Transverse colon (tissue), 4 donors: ENCODE results near the gene RNF38. TPM values are rescaled to one million over a fixed set of nuclear protein-coding genes. Genes with fewer than 3 reads are reported as not detected.
"Not testable (repeated sequence)": the region's sequence is repeated elsewhere in the genome, so short reads cannot be mapped to it uniquely, and the experiment has no call there.

Experiments
- DNase-seq: peaks from one replicate; pipeline ENCODE4 v3.0.0-alpha.2; 2019
- H3K27ac ChIP-seq, 4 donors: fragments of 200-600 bp; sonication (generic); 2 replicates each; pipeline ENCODE4 v1.5.1; 2016 to 2018; ENCODE audit warnings: inconsistent platforms in 4 of 4
- H3K27me3 ChIP-seq: fragments of 200-600 bp; sonication (generic); 2 replicates; pipeline ENCODE4 v1.5.1; 2017; ENCODE audit warnings: inconsistent platforms
- H3K36me3 ChIP-seq, 4 donors: fragments of 200-600 bp; sonication (generic); 2 replicates each; pipeline ENCODE4 v1.5.1; 2017 to 2019; ENCODE audit warnings: inconsistent platforms in 4 of 4
- H3K4me1 ChIP-seq, 4 donors: fragments of 200-600 bp; sonication (generic); 2 replicates each; pipeline ENCODE4 v1.5.1; 2017 to 2020; ENCODE audit warnings: inconsistent platforms in 4 of 4
- H3K4me3 ChIP-seq, 4 donors: fragments of 200-600 bp; sonication (generic); 1 replicate in 1 of 4; 2 replicates in 3 of 4; pipeline versions ENCODE4 v1.5.1 to v1.6.1; 2017 to 2019; ENCODE audit warnings: inconsistent platforms in 4 of 4
- H3K9me3 ChIP-seq, 2 donors: fragments of 200-600 bp; sonication (generic); 2 replicates each; pipeline ENCODE4 v1.5.1; 2017 to 2019; ENCODE audit warnings: inconsistent platforms in 2 of 2
- CTCF ChIP-seq, 5 experiments: fragments of 200-600 bp in 3 of 5; fragments of 450-650 bp in 2 of 5; sonication (generic) in 3 of 5; IDR thresholded peaks; 1 replicate in 2 of 5; 2 replicates in 3 of 5; pipeline ENCODE4 v1.5.1; 2016 to 2017; ENCODE audit warnings: antibody characterized with exemption in 5 of 5, inconsistent platforms in 3 of 5, mild to moderate bottlenecking in 2 of 5, moderate library complexity in 1 of 5
- EP300 ChIP-seq: sonication (generic); formaldehyde crosslinking; IDR thresholded peaks from one replicate; pipeline ENCODE4 v1.6.1; 2017; ENCODE audit warnings: antibody characterized with exemption, low read depth
- POLR2A ChIP-seq: fragments of 450-650 bp; IDR thresholded peaks from one replicate; pipeline ENCODE4 v1.6.1; 2016; ENCODE audit warnings: antibody characterized with exemption, mild to moderate bottlenecking, moderate library complexity
- POLR2AphosphoS5 ChIP-seq, 3 donors: sonication (generic); formaldehyde crosslinking; IDR thresholded peaks; one replicate each; pipeline ENCODE4 v1.6.1; 2016; ENCODE audit warnings: antibody characterized with exemption in 3 of 3
- WGBS, 2 donors: methylation state at CpG; one replicate each; pipeline ENCODE4 v1.1.5; 2018; ENCODE audit warnings: low coverage in 1 of 2; 5-methylcytosine and 5-hydroxymethylcytosine counted together
- in situ Hi-C, 4 donors: fragments of 200-750 bp; cut with MboI; loops; one replicate each; pipeline versions ENCODE4 v1.15.0 to v1.15.1; 2017; ENCODE audit warnings: low sequenced_read_pairs in 3 of 4, low pct_ligation_motif_present in 1 of 4, low pct_unique_long_range_greater_than_20kb in 1 of 4
- intact Hi-C: fragments of 100-400 bp; cut with DNase I; formaldehyde crosslinking; loops from one replicate; pipeline ENCODE4 v1.15.1; 2023; ENCODE audit warnings: low total_unique reads
- total RNA-seq, 4 donors: library from RNA; depleted of rRNA; stranded (reverse); fragments of >200 nt; gene quantifications; one replicate each; pipeline ENCODE4 v1.1.0, GENCODE V29; 2016

RNF38 gene
- total RNA-seq, 4 donors from 2014 or later, result 13.8 to 86.8 (median 25.1) TPM

- Histone ChIP-seq H3K27me3 (no peaks in the 10 kb centered on the region), H3K27ac (peak overlapping the region in 2 of 4 donors; percentile 87 to 91), H3K9me3 (no peaks in the 10 kb centered on the region), H3K4me3 (no peak overlapping the region), H3K36me3 (no peaks in the 10 kb centered on the region), H3K4me1 (peaks cover 7 to 33% (median 30%) of the 10 kb centered on the region in 4 donors)
- intact Hi-C loops (no loop called here), in situ Hi-C loops (no loop called here)
- 70 to 90% methylated on average over 2 to 3 of the region's 3 CpGs for WGBS, 2 donors
- no peak for DNase-seq
- TF ChIP-seq POLR2AphosphoS5 (IDR thresholded peaks at IDR 0.05), result no peak
- no peak for TF ChIP-seq EP300
- TF ChIP-seq CTCF (IDR thresholded peaks at IDR 0.05), result no peak
- no peak for TF ChIP-seq POLR2A
Observed at GRCh38 chr9:36298566-36298965, 101.5 kb downstream of the RNF38 start.

- Histone ChIP-seq H3K4me3 (no peak overlapping the region), H3K27ac (peak overlapping the region; percentile 82 to 91 (median 88)), H3K27me3 (no peaks in the 10 kb centered on the region), H3K4me1 (peaks cover 7 to 33% (median 30%) of the 10 kb centered on the region in 4 donors), H3K36me3 (no peaks in the 10 kb centered on the region), H3K9me3 (no peaks in the 10 kb centered on the region)
- intact Hi-C loops, result no loop called here
- TF ChIP-seq POLR2AphosphoS5 (IDR thresholded peaks at IDR 0.05), result no peak
- no peak for TF ChIP-seq EP300
- TF ChIP-seq CTCF (IDR thresholded peaks at IDR 0.05), result no peak
- TF ChIP-seq POLR2A, result no peak
- no peak for DNase-seq
- in situ Hi-C loops, result no loop called here
- 58 to 75% methylated on average over 2 of the region's 2 CpGs for WGBS, 2 donors
Observed at GRCh38 chr9:36297798-36298197, 102.3 kb downstream of the RNF38 start.

GRCh38 chr9:36294996-36295395, 105.1 kb downstream of the RNF38 start:
- H3K27ac ChIP-seq, result peak overlapping the region; percentile 82 to 91 (median 88)
- intact Hi-C loops, H3K9me3 ChIP-seq, H3K36me3 ChIP-seq, DNase-seq, H3K27me3 ChIP-seq, in situ Hi-C loops, H3K4me3 ChIP-seq: not testable (repeated sequence)
- peaks cover 7 to 33% (median 30%) of the 10 kb centered on the region in 4 donors for H3K4me1 ChIP-seq
- WGBS, 2 donors, result 85% methylated on average over 3 of the region's 3 CpGs; no CpG with 5 or more reads in 1 of the 2 donors

GRCh38 chr9:36293918-36294317, 106.2 kb downstream of the RNF38 start:
- no peak overlapping the region for H3K27ac ChIP-seq
- WGBS, 2 donors, result 93 to 97% methylated on average over 2 to 5 of the region's 5 CpGs
- peaks cover 7 to 33% (median 30%) of the 10 kb centered on the region in 4 donors for H3K4me1 ChIP-seq
- intact Hi-C loops, result no loop called here
- no peaks in the 10 kb centered on the region for H3K9me3 ChIP-seq
- TF ChIP-seq POLR2AphosphoS5 (IDR thresholded peaks at IDR 0.05), result no peak
- no peak for TF ChIP-seq CTCF (IDR thresholded peaks at IDR 0.05)
- no peaks in the 10 kb centered on the region for H3K36me3 ChIP-seq
- H3K4me3 ChIP-seq, result no peak overlapping the region
- no peak for DNase-seq
- in situ Hi-C loops, result no loop called here
- no peaks in the 10 kb centered on the region for H3K27me3 ChIP-seq

GRCh38 chr9:36293171-36293570, 106.9 kb downstream of the RNF38 start:
- H3K27ac ChIP-seq, result no peak overlapping the region
- no peak overlapping the region for H3K4me3 ChIP-seq
- WGBS, 2 donors, result 95 to 96% methylated on average over 3 to 7 of the region's 7 CpGs
- no peaks in the 10 kb centered on the region for H3K36me3 ChIP-seq
- peaks cover 7 to 33% (median 30%) of the 10 kb centered on the region in 4 donors for H3K4me1 ChIP-seq
- in situ Hi-C loops, result no loop called here
- intact Hi-C loops, result no loop called here
- TF ChIP-seq EP300, result no peak
- TF ChIP-seq POLR2AphosphoS5 (IDR thresholded peaks at IDR 0.05), result no peak
- no peak for TF ChIP-seq CTCF (IDR thresholded peaks at IDR 0.05)
- TF ChIP-seq POLR2A, result no peak
- H3K9me3 ChIP-seq, result no peaks in the 10 kb centered on the region
- DNase-seq, result no peak
- H3K27me3 ChIP-seq, result no peaks in the 10 kb centered on the region
